ENCODE results near the gene FMNL3.

The FMNL3 gene

GRCh38 chr12:49658276-49658675 is 48.9 kb downstream of the FMNL3 start:
- DNase-seq (ENCODE audit: low read depth): no peak
- no peak for TF ChIP-seq CTCF (conservative IDR thresholded peaks at IDR 0.05; ENCODE audit: low read depth, low read length)
- H3K4me3 ChIP-seq (ENCODE audit: low read length): no peak overlapping the region

- H3K4me3 ChIP-seq (ENCODE audit: low read length): no peak overlapping the region
- no peak for DNase-seq (ENCODE audit: low read depth)
- no peak for TF ChIP-seq CTCF (conservative IDR thresholded peaks at IDR 0.05; ENCODE audit: low read depth, low read length)
Observed at GRCh38 chr12:49655595-49656236, 51.5 kb downstream of the FMNL3 start.

GRCh38 chr12:49654715-49655114 is 52.5 kb downstream of the FMNL3 start:
- DNase-seq (ENCODE audit: low read depth): no peak
- TF ChIP-seq CTCF (conservative IDR thresholded peaks at IDR 0.05; ENCODE audit: low read depth, low read length): no peak
- no peak overlapping the region for H3K4me3 ChIP-seq (ENCODE audit: low read length)

- DNase-seq (ENCODE audit: low read depth): no peak
- no peak for TF ChIP-seq CTCF (conservative IDR thresholded peaks at IDR 0.05; ENCODE audit: low read depth, low read length)
- H3K4me3 ChIP-seq (ENCODE audit: low read length): no peak overlapping the region
Observed at GRCh38 chr12:49652921-49653520, 54.2 kb downstream of the FMNL3 start.

DNA sequence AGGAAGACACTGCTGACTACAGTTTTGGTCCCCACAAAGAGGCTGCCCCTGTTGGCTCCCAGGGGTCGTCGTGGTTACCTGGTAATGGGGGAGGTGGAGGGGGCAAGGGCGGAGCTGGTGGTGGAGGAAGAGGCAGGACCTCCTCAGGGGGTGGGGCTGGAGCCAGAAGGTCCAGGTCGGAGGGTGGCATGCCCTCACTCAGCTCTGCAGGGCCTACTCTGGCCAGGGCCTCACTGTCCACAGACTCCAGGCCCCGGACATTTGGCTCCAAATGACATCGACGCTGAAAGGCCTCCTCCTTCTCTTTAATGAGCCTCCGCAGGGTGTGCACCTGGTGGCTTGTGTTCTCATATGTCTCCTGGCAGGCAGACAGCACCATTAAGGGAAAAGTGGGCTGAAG is 55.4 kb downstream of the FMNL3 start:
- no peak for TF ChIP-seq CTCF (conservative IDR thresholded peaks at IDR 0.05; ENCODE audit: low read depth, low read length)
- no peak for DNase-seq (ENCODE audit: low read depth)
- no peak overlapping the region for H3K4me3 ChIP-seq (ENCODE audit: low read length)

DNA sequence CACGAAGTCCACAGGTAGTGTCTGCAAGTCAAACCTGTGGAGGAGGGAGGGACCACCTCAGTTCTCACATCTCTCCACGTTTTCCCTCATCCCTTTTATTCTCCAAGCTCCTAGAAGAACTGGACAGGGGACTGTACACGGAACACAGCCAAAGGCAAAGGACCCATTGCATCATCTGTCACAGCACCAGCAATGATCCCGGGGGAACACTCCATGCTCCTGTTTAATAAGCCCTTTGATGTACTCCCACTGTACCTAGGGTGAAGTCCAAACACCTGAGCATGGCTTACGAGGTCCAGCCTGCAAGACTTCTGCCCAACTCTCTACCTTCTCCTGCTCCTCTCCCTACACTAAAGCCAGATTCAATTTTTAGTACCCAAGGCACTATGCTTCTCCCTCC is 57.3 kb downstream of the FMNL3 start:
- TF ChIP-seq CTCF (conservative IDR thresholded peaks at IDR 0.05; ENCODE audit: low read depth, low read length): no peak
- no peak overlapping the region for H3K4me3 ChIP-seq (ENCODE audit: low read length)
- no peak for DNase-seq (ENCODE audit: low read depth)

GRCh38 chr12:49649445-49649844 is 57.8 kb downstream of the FMNL3 start:
- no peak for DNase-seq (ENCODE audit: low read depth)
- no peak for TF ChIP-seq CTCF (conservative IDR thresholded peaks at IDR 0.05; ENCODE audit: low read depth, low read length)
- H3K4me3 ChIP-seq (ENCODE audit: low read length): no peak overlapping the region
